ENCODE measurements around the gene ITGAX.

The ITGAX gene

DNA sequence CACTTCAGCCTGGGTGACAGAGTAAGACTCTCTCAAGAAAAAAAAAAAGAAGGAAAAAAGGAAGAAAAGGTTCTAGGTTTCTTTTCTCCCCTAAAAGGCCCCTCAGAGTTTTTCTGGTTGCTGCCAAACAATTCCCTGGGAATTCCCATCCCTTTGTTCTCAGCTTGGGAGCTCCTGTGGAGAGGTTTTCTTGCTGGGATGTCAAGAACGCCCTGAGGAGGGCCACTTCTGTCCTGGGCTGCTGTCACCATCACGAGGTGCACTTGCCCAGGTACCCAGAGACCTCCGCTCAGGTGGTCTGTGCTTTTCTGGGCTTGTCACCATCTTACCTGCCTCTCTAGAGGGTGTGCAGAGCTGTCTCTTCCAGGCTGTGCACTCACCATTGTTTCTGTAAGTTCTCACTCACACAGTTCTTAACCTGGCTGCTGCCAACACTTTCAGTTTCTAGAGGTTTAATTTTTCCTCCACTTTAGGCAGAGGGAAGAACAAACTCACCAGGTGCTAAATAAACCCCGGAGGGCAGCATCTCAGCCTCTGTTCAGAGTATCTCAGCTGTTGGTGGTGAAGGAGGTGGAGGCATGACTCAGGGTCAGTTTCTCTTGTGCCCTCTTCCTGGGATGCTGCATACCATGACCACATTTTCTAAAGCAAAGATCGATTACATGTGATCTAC, 75.5 kb downstream of the ITGAX start:
- no peak for DNase-seq (ENCODE audit: low read depth in 2 of 2, low spot score in 1 of 2)

Data from stimulated activated CD8-positive, alpha-beta memory T cell treated with anti-CD3 and anti-CD28 coated beads, Interleukin-4, amount 100 ng/mL, for 4 hours (primary cell).